Trophoblast cell (in vitro differentiated cells and primary cell): ENCODE results near the gene ENPP5.
A peak's percentile ranks its signal among the peaks of the same experiment; 100 is the strongest.

ENCODE experiments used
- DNase-seq, 2 donors: peaks; one replicate each; pipeline ENCODE4 v3.0.0-alpha.2; 2016
- H2AFZ ChIP-seq: 2 replicates; pipeline ENCODE4 v1.6.1; 2013; ENCODE audit warnings: low read length, moderate library complexity, mild to moderate bottlenecking; ENCODE audit not compliant: insufficient read depth, poor library complexity
- H2AK5ac ChIP-seq: 2 replicates; pipeline ENCODE4 v1.6.1; 2013; ENCODE audit warnings: mild to moderate bottlenecking, low read length
- H2BK120ac ChIP-seq: 2 replicates; pipeline ENCODE4 v1.6.1; 2013; ENCODE audit warnings: low read length, mild to moderate bottlenecking, moderate library complexity; ENCODE audit not compliant: insufficient read depth, poor library complexity
- H2BK12ac ChIP-seq: 2 replicates; pipeline ENCODE4 v1.6.1; 2013; ENCODE audit warnings: mild to moderate bottlenecking, low read length, moderate library complexity
- H2BK5ac ChIP-seq: 2 replicates; pipeline ENCODE4 v1.6.1; 2013; ENCODE audit warnings: low read length, low read depth, moderate library complexity, mild to moderate bottlenecking; ENCODE audit not compliant: poor library complexity
- H3K14ac ChIP-seq: 2 replicates; pipeline ENCODE4 v1.6.1; 2013; ENCODE audit warnings: mild to moderate bottlenecking, low read length
- H3K18ac ChIP-seq: 2 replicates; pipeline ENCODE4 v1.6.1; 2013; ENCODE audit warnings: mild to moderate bottlenecking, low read length
- H3K23ac ChIP-seq: 2 replicates; pipeline ENCODE4 v1.6.1; 2013; ENCODE audit warnings: low read length
- H3K27ac ChIP-seq: 2 replicates; pipeline ENCODE4 v1.5.1; 2013; ENCODE audit warnings: low read depth, mild to moderate bottlenecking, inconsistent platforms, low read length, moderate library complexity
- H3K27me3 ChIP-seq: 2 replicates; pipeline ENCODE4 v1.6.1; 2013; ENCODE audit warnings: inconsistent platforms, mild to moderate bottlenecking, low read length, moderate library complexity; ENCODE audit not compliant: insufficient read depth
- H3K36me3 ChIP-seq, 2 experiments: 1 replicate in 1 of 2; 2 replicates in 1 of 2; pipeline ENCODE4 v1.6.1; 2013; ENCODE audit warnings: low read length in 2 of 2, mild to moderate bottlenecking in 2 of 2, moderate library complexity in 1 of 2; ENCODE audit not compliant: insufficient read depth in 2 of 2, control insufficient read depth in 1 of 2
- H3K4ac ChIP-seq: 2 replicates; pipeline ENCODE4 v1.6.1; 2013; ENCODE audit warnings: low read depth, mild to moderate bottlenecking, low read length, moderate library complexity
- H3K4me1 ChIP-seq, 2 experiments: 1 replicate in 1 of 2; 2 replicates in 1 of 2; pipeline ENCODE4 v1.6.1; 2013; ENCODE audit warnings: low read length in 2 of 2, mild to moderate bottlenecking in 2 of 2, moderate library complexity in 1 of 2; ENCODE audit not compliant: insufficient read depth in 2 of 2, control insufficient read depth in 1 of 2
- H3K4me2 ChIP-seq: 2 replicates; pipeline ENCODE4 v1.6.1; 2013; ENCODE audit warnings: inconsistent platforms, mild to moderate bottlenecking, low read length, moderate library complexity
- H3K4me3 ChIP-seq: 2 replicates; pipeline ENCODE4 v1.5.1; 2013; ENCODE audit warnings: mild to moderate bottlenecking, low read depth, low read length, inconsistent platforms
- H3K79me1 ChIP-seq: one replicate; pipeline ENCODE4 v1.6.1; 2013; ENCODE audit warnings: low read length
- H3K79me2 ChIP-seq: 2 replicates; pipeline ENCODE4 v1.6.1; 2013; ENCODE audit warnings: low read length, mild to moderate bottlenecking; ENCODE audit not compliant: control insufficient read depth, insufficient read depth, poor library complexity
- H3K9ac ChIP-seq: 2 replicates; pipeline ENCODE4 v1.6.1; 2013; ENCODE audit warnings: mild to moderate bottlenecking, low read length
- H3K9me3 ChIP-seq: 2 replicates; pipeline ENCODE4 v1.6.1; 2013; ENCODE audit warnings: low read depth, mild to moderate bottlenecking, control low read depth, inconsistent platforms, low read length; ENCODE audit not compliant: insufficient read depth
- H4K12ac ChIP-seq: 2 replicates; pipeline ENCODE4 v1.6.1; 2013; ENCODE audit warnings: low read depth, mild to moderate bottlenecking, low read length, moderate library complexity
- H4K8ac ChIP-seq: 2 replicates; pipeline ENCODE4 v1.6.1; 2013; ENCODE audit warnings: low read depth, mild to moderate bottlenecking, low read length, moderate library complexity
- H4K91ac ChIP-seq: one replicate; pipeline ENCODE4 v1.6.1; 2013; ENCODE audit warnings: low read depth, mild to moderate bottlenecking, low read length, moderate library complexity
- WGBS: extraction: QIAGEN DNeasy Blood & Tissue Kit; methylation state at CpG from one replicate; pipeline ENCODE4 v1.1.7; 2013; ENCODE audit warnings: missing lambda C conversion rate; ENCODE audit not compliant: insufficient read length, insufficient coverage; ENCODE audit errors: extremely low coverage; 5-methylcytosine and 5-hydroxymethylcytosine counted together

ENPP5 gene

DNA sequence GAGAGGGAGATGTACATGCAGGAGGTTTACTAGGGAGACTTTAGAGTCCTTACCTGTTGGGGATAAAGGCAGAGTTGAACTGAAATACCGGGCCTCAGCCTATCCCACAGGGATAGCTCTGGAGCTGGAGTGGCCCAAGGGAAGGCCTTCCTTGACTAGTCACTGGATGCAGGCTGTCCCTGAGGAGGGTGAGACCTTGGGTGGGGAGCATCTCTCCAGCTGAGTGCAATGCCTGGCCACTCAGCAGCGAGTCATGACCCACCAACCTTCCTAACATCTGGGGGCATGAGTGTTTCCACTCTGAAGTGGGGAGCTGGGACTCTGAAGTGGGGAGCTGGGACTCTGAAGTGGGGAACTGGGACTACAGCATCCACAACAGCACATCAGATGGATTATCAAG lies 46.1 kb upstream of the ENPP5 start:
- Histone ChIP-seq H2BK12ac (no peak overlapping the region), H4K8ac (no peak overlapping the region), H3K4me1 (no peaks in the 10 kb centered on the region), H3K79me1 (no peaks in the 10 kb centered on the region), H3K4me3 (no peak overlapping the region), H3K18ac (no peak overlapping the region), H4K91ac (no peak overlapping the region), H2BK120ac (no peak overlapping the region), H3K27me3 (no peaks in the 10 kb centered on the region), H3K23ac (no peak overlapping the region), H3K14ac (no peak overlapping the region), H3K36me3 (no peaks in the 10 kb centered on the region), H4K12ac (no peak overlapping the region), H2BK5ac (no peak overlapping the region), H2AFZ (no peak overlapping the region), H3K4me2 (no peak overlapping the region), H3K4ac (no peak overlapping the region), H3K27ac (no peak overlapping the region), H3K9me3 (no peaks in the 10 kb centered on the region), H3K79me2 (no peaks in the 10 kb centered on the region), H2AK5ac (no peak overlapping the region), H3K9ac (no peak overlapping the region)
- WGBS = no CpG with 5 or more reads among the region's 2 CpGs
- DNase-seq = no peak

DNA sequence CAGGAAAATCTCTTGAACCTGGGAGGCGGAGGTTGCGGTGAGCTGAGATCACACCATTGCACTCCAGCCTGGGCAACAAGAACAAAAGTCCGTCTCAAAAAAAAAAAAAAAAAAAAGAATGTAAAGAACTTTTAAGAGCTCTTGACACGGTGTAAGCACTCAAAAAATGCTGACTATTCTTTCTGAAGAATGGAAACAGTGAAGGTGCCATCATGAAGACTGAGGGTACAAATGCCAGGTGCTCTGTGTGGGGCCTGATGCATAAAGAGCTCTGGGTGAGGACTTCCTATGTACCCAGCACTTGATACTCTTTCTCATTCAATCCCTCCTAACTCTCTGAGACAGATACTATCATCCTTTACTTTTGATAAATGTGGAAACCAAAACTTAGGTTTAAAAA lies 45.0 kb upstream of the ENPP5 start:
- Histone ChIP-seq H3K79me1 (no peaks in the 10 kb centered on the region), H2BK12ac (no peak overlapping the region), H4K91ac (no peak overlapping the region), H2AFZ (no peak overlapping the region), H3K23ac (no peak overlapping the region), H2BK120ac (no peak overlapping the region), H3K18ac (no peak overlapping the region), H3K27ac (no peak overlapping the region), H2BK5ac (no peak overlapping the region), H4K8ac (no peak overlapping the region), H3K4me1 (no peaks in the 10 kb centered on the region), H3K4me2 (no peak overlapping the region), H3K36me3 (no peaks in the 10 kb centered on the region), H2AK5ac (no peak overlapping the region), H3K27me3 (no peaks in the 10 kb centered on the region), H3K79me2 (no peaks in the 10 kb centered on the region), H3K4me3 (no peak overlapping the region), H3K14ac (no peak overlapping the region), H3K4ac (no peak overlapping the region), H4K12ac (no peak overlapping the region), H3K9me3 (no peaks in the 10 kb centered on the region), H3K9ac (no peak overlapping the region)
- no CpG with 5 or more reads among the region's 4 CpGs for WGBS
- peak in 1 of 2 donors; percentile 57 for DNase-seq

DNA sequence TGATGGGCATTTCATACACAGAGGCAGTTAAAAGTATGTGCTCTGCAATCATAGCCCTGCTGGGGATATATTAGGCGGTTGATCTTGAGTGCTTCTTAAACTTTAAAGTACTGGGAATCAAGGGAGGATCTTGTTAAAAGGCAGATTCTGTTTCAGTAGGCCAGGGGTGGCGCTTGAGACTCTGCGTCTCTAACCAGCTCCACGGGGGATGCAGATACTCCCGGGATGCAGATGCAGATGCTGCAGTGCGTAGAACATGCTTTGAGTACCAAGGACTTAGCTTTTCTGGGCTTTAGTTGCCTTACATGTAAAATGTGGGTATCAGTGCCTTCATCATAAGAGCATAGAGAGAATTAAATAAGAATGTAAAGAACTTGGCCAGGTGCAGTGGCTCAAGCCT lies 44.4 kb upstream of the ENPP5 start:
- Histone ChIP-seq H2AK5ac (no peak overlapping the region), H3K4me2 (no peak overlapping the region), H3K9me3 (no peaks in the 10 kb centered on the region), H2BK120ac (no peak overlapping the region), H3K9ac (no peak overlapping the region), H3K36me3 (no peaks in the 10 kb centered on the region), H4K12ac (no peak overlapping the region), H3K4me1 (no peaks in the 10 kb centered on the region), H3K14ac (no peak overlapping the region), H3K23ac (no peak overlapping the region), H3K79me2 (no peaks in the 10 kb centered on the region), H2AFZ (no peak overlapping the region), H3K27me3 (no peaks in the 10 kb centered on the region), H2BK5ac (no peak overlapping the region), H3K4ac (no peak overlapping the region), H3K4me3 (no peak overlapping the region), H4K8ac (no peak overlapping the region), H4K91ac (no peak overlapping the region), H2BK12ac (no peak overlapping the region), H3K79me1 (no peaks in the 10 kb centered on the region), H3K27ac (no peak overlapping the region), H3K18ac (no peak overlapping the region)
- peak in 1 of 2 donors; percentile 32 for DNase-seq
- WGBS = no CpG with 5 or more reads among the region's 6 CpGs

DNA sequence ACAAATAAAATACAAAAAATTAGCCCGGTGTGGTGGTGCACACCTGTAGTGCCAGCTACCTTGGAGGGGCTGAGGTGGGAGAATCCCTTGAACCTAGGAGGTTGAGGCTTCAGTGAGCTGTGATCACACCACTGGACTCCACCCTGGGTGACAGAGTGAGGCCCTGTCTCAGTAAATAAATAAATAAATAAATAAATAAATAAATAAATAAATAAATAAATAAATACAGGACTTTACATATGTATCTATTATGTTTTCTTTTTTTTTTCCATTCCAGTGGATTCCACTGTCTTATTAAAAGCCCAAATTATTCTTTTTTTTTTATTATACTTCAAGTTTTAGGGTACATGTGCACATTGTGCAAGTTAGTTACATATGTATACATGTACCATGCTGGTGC lies 41.1 kb upstream of the ENPP5 start:
- DNase-seq = no peak

More for the DNA sequence above, 41.1 kb upstream of the ENPP5 start:
- Histone ChIP-seq H2AK5ac (no peak overlapping the region), H4K91ac (no peak overlapping the region), H2BK120ac (no peak overlapping the region), H2BK5ac (no peak overlapping the region), H3K9ac (no peak overlapping the region), H3K4me2 (no peak overlapping the region), H3K18ac (no peak overlapping the region), H3K9me3 (no peaks in the 10 kb centered on the region), H3K4me3 (no peak overlapping the region), H2BK12ac (no peak overlapping the region), H3K79me2 (no peaks in the 10 kb centered on the region), H4K12ac (no peak overlapping the region), H4K8ac (no peak overlapping the region), H3K4ac (no peak overlapping the region), H3K14ac (no peak overlapping the region), H3K36me3 (no peaks in the 10 kb centered on the region), H3K4me1 (no peaks in the 10 kb centered on the region), H2AFZ (no peak overlapping the region), H3K27ac (no peak overlapping the region), H3K27me3 (no peaks in the 10 kb centered on the region), H3K23ac (no peak overlapping the region), H3K79me1 (no peaks in the 10 kb centered on the region)
- WGBS = no CpG with 5 or more reads among the region's 1 CpG
